ENCODE data around the gene KCNQ1. TPM values are rescaled to one million over a fixed set of nuclear protein-coding genes. Genes with fewer than 3 reads are reported as not detected.

KCNQ1 gene
- total and polyA plus RNA-seq, 2 experiments from 2014 or later = not detected

DNA sequence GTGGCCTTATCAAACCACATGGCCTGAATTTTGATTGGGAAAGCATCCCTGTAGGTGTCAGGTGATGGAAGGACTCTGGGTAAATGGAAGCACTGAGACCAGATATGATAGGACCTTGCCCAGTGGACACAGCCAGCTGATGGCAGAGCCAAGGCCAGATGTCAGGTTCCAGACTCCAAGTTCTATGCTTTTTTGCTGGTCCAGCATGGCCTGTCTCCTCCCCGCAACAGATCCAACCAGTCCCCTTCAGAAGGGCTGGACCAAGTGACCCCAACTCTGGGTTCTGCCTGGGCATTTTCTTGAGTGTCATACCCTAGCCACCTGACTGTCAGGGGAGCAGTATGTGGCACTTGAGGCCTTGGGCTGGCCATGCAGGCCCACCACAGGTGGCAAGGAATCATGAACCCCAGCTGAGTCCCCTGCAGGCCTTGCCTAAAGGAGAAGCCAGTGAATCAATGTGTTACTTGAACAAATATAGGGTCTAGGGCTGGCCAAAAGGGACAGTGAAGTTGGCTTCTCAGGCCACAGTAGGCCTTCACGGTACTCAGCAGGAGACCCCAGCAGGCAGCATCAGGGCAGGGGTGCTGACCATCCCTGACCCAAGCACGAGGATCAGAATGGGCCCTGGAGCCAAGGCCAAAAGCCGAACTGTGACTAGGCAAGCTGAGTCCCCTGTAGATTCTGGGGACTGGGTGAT is 227.9 kb downstream of the KCNQ1 start:
- no peak for TF ChIP-seq EZH2 (IDR thresholded peaks at IDR 0.05; ENCODE audit: insufficient read depth, poor library complexity, severe bottlenecking)
- TF ChIP-seq EZH2phosphoT487 (IDR thresholded peaks at IDR 0.05; ENCODE audit: insufficient read depth, low read depth) = no peak

DNA sequence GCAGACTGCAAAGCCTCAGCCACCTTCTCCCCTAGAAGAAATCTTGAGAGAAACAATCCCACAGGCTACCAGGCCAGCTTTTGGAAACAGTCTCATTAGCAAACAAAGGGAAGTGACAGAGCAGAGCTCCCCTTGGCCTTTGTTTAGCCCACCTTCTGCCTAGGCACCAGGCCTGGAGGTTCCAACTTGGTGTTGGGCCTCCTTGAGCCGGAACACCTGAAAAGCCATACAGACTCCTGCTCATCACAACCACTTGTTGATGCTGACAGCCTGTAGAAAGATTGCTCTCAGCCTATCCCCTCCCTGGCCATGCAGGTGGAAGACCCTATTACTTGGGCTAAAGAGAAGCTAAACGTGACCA is 228.4 kb downstream of the KCNQ1 start:
- Histone ChIP-seq H3K9me2 (ENCODE audit: insufficient read depth) (no peaks in the 10 kb centered on the region), H3K27me3 (replicated peaks; ENCODE audit: insufficient read depth) (no peaks in the 10 kb centered on the region), H3K4me1 (ENCODE audit: insufficient read depth) (no peaks in the 10 kb centered on the region), H4K20me1 (ENCODE audit: insufficient read depth) (no peaks in the 10 kb centered on the region), H3K4me3 (no peak overlapping the region), H3K79me2 (ENCODE audit: insufficient read depth) (peaks cover 92% of the 10 kb centered on the region), H3F3A (ENCODE audit: insufficient read depth) (no peaks in the 10 kb centered on the region), H3K36me3 (ENCODE audit: low read depth) (no peaks in the 10 kb centered on the region), H2AFZ (no peak overlapping the region), H3K27ac (no peak overlapping the region), H3K9ac (no peak overlapping the region), H3K4me2 (ENCODE audit: unreplicated experiment) (no peak overlapping the region), H3K9me3 (ENCODE audit: low read depth) (no peaks in the 10 kb centered on the region)
- in situ Hi-C loops (cut with MboI) = no loop called here
- 63 to 83% methylated on average over 2 of the region's 2 CpGs for WGBS, 2 experiments (ENCODE audit: low coverage in 1 of 2, low lambda C conversion rate in 2 of 2, missing lambda C conversion rate in 2 of 2)
- DNase-seq = no peak
- TF ChIP-seq EZH2 (IDR thresholded peaks at IDR 0.05; ENCODE audit: insufficient read depth, poor library complexity, severe bottlenecking) = no peak
- no peak for TF ChIP-seq EZH2phosphoT487 (IDR thresholded peaks at IDR 0.05; ENCODE audit: insufficient read depth, low read depth)

More for the DNA sequence above, 227.9 kb downstream of the KCNQ1 start:
- no peak for DNase-seq
- no peak overlapping the region for H3K27ac ChIP-seq
- no peak overlapping the region for H3K9ac ChIP-seq
- H3K4me3 ChIP-seq = no peak overlapping the region
- H2AFZ ChIP-seq = no peak overlapping the region
- peaks cover 87% of the 10 kb centered on the region for H3K79me2 ChIP-seq (ENCODE audit: insufficient read depth)
- no peaks in the 10 kb centered on the region for H3K36me3 ChIP-seq (ENCODE audit: low read depth)
- no peaks in the 10 kb centered on the region for H3K4me1 ChIP-seq (ENCODE audit: insufficient read depth)
- 71 to 75% methylated on average over 4 of the region's 4 CpGs for whole genome bisulfite sequencing, 2 experiments (ENCODE audit: low coverage in 1 of 2, low lambda C conversion rate in 2 of 2, missing lambda C conversion rate in 2 of 2)
- H3F3A ChIP-seq (ENCODE audit: insufficient read depth) = no peaks in the 10 kb centered on the region
- H3K9me3 ChIP-seq (ENCODE audit: low read depth) = no peaks in the 10 kb centered on the region
- no peak overlapping the region for H3K4me2 ChIP-seq (ENCODE audit: unreplicated experiment)
- no peaks in the 10 kb centered on the region for H4K20me1 ChIP-seq (ENCODE audit: insufficient read depth)
- no peaks in the 10 kb centered on the region for H3K9me2 ChIP-seq (ENCODE audit: insufficient read depth)
- in situ Hi-C loops (cut with MboI) = no loop called here
- H3K27me3 ChIP-seq (replicated peaks; ENCODE audit: insufficient read depth) = no peaks in the 10 kb centered on the region

DNA sequence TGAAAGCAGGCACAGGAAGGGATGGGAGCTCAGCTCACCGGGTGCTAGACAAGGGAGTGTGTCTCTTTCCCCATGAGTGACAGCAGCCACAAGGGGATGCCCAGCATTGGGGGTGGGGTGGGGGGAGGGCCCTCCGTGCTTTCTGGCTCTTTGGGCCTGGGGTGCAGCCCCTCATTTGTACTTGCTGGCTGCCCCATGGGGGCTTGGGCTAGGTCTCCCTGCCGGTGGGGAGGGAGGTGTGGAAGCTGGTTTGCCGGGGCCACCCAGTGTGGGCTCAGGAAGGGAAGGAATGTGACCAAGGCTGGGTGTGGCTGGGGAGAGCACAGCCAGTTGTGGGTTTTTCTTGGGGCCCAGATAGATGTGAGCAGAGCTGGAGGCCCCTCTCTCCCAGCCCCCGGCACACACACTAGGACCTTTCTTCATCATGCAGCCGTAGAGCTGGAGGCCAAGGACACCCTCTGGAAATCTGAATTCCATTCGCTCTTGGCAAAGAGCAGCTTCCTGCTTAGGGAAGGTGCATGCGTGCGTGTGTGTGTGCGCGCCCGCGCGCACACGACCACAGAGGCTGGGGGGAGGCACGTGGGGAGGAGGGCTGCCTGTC is 229.2 kb downstream of the KCNQ1 start:
- Histone ChIP-seq H3K27ac (no peak overlapping the region), H3K79me2 (ENCODE audit: insufficient read depth) (peaks cover 92% of the 10 kb centered on the region), H3K9me3 (ENCODE audit: low read depth) (no peaks in the 10 kb centered on the region), H3K36me3 (ENCODE audit: low read depth) (no peaks in the 10 kb centered on the region), H3K4me2 (ENCODE audit: unreplicated experiment) (no peak overlapping the region), H3K27me3 (replicated peaks; ENCODE audit: insufficient read depth) (no peaks in the 10 kb centered on the region), H3K9me2 (ENCODE audit: insufficient read depth) (no peaks in the 10 kb centered on the region), H3K4me1 (ENCODE audit: insufficient read depth) (no peaks in the 10 kb centered on the region), H3K9ac (no peak overlapping the region), H2AFZ (no peak overlapping the region), H3K4me3 (no peak overlapping the region), H3F3A (ENCODE audit: insufficient read depth) (no peaks in the 10 kb centered on the region), H4K20me1 (ENCODE audit: insufficient read depth) (0 out of 2 replicates have a peak, but pooled peaks cover 4% of the 10 kb centered on the region)
- no peak for DNase-seq
- WGBS, 2 experiments (ENCODE audit: low coverage in 1 of 2, low lambda C conversion rate in 2 of 2, missing lambda C conversion rate in 2 of 2) = 78 to 82% methylated on average over 16 of the region's 16 CpGs
- no peak for TF ChIP-seq EZH2 (IDR thresholded peaks at IDR 0.05; ENCODE audit: insufficient read depth, poor library complexity, severe bottlenecking)
- TF ChIP-seq EZH2phosphoT487 (IDR thresholded peaks at IDR 0.05; ENCODE audit: insufficient read depth, low read depth) = no peak
- in situ Hi-C loops (cut with MboI) = no loop called here

DNA sequence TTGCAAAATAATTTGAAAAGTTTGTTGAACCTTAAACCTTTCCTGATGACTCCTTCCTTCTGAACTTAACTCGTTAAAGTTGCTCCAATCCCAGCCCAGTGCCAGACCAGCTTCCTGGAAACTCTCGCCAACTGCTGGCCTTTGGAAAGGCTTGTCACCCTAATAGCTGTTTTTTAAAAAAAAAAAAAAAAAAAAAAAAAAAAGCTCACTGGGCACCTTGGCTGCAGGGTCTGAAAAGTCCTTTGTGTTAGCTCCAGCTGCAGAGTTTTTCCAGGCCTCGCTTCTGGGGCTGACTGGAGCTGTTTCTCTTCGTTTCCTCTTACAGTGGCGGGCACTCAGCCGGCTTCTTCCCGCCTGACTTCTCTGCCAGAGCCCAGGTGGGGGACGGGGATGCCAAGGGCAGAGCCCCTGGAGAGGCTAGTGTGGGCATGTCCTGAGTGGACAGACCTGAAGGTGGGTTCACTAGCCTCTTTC is 229.9 kb downstream of the KCNQ1 start:
- no peaks in the 10 kb centered on the region for H3K9me3 ChIP-seq (ENCODE audit: low read depth)
- H3K36me3 ChIP-seq (ENCODE audit: low read depth) = no peaks in the 10 kb centered on the region
- H4K20me1 ChIP-seq (ENCODE audit: insufficient read depth) = 0 out of 2 replicates have a peak, but pooled peaks cover 6% of the 10 kb centered on the region
- H3K27ac ChIP-seq = no peak overlapping the region
- 73 to 77% methylated on average over 8 of the region's 8 CpGs for WGBS, 2 experiments (ENCODE audit: low coverage in 1 of 2, low lambda C conversion rate in 2 of 2, missing lambda C conversion rate in 2 of 2)
- no peaks in the 10 kb centered on the region for H3F3A ChIP-seq (ENCODE audit: insufficient read depth)
- H3K4me2 ChIP-seq (ENCODE audit: unreplicated experiment) = no peak overlapping the region
- no peak overlapping the region for H3K9ac ChIP-seq
- H3K9me2 ChIP-seq (ENCODE audit: insufficient read depth) = no peaks in the 10 kb centered on the region
- no peaks in the 10 kb centered on the region for H3K27me3 ChIP-seq (replicated peaks; ENCODE audit: insufficient read depth)
- no peaks in the 10 kb centered on the region for H3K4me1 ChIP-seq (ENCODE audit: insufficient read depth)
- TF ChIP-seq EZH2 (IDR thresholded peaks at IDR 0.05; ENCODE audit: insufficient read depth, poor library complexity, severe bottlenecking) = no peak
- no peak for TF ChIP-seq EZH2phosphoT487 (IDR thresholded peaks at IDR 0.05; ENCODE audit: insufficient read depth, low read depth)
- no peak overlapping the region for H3K4me3 ChIP-seq
- H2AFZ ChIP-seq = no peak overlapping the region
- DNase-seq = no peak
- in situ Hi-C loops (cut with MboI) = no loop called here
- peaks cover 93% of the 10 kb centered on the region for H3K79me2 ChIP-seq (ENCODE audit: insufficient read depth)
